Measurements from ENCODE around the gene TESPA1.
A peak's percentile ranks its signal among the peaks of the same experiment; 100 is the strongest.
"Not testable (repeated sequence)": the region's sequence is repeated elsewhere in the genome, so short reads cannot be mapped to it uniquely, and the experiment has no call there.

TESPA1 gene

DNA sequence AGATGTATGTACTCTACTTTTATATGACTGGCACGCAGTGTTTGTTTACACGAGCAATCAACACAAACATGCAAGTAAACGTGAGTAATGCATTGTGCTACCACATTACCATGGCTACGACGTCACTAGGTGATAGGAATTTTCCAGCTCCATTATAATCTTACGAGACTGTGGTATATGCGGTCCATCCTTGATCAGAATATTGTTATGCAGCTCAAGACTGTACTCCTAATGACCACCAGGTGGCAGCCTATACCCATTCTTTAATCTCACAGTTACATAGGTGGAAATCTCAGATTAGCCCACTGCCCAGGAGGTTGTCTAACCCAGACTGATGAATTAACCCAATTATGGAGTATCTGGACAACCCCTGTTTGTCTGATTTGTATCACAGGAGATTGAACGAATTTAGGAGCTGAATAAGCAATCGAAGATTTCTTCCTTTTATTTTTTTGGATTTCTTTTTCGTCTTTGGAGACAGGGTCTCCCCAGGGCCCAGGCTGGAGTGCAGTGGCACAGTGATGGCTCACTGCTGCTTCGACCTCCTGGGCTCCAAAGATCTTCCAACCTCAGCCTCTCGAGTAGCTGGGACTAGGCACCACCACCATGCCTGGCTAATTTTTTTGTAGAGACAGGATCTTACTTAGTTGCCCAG lies 8.7 kb upstream of the TESPA1 start:
- TF ChIP-seq, protein P1, sequence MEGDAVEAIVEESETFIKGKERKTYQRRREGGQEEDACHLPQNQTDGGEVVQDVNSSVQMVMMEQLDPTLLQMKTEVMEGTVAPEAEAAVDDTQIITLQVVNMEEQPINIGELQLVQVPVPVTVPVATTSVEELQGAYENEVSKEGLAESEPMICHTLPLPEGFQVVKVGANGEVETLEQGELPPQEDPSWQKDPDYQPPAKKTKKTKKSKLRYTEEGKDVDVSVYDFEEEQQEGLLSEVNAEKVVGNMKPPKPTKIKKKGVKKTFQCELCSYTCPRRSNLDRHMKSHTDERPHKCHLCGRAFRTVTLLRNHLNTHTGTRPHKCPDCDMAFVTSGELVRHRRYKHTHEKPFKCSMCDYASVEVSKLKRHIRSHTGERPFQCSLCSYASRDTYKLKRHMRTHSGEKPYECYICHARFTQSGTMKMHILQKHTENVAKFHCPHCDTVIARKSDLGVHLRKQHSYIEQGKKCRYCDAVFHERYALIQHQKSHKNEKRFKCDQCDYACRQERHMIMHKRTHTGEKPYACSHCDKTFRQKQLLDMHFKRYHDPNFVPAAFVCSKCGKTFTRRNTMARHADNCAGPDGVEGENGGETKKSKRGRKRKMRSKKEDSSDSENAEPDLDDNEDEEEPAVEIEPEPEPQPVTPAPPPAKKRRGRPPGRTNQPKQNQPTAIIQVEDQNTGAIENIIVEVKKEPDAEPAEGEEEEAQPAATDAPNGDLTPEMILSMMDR (IDR thresholded peaks at IDR 0.05; ENCODE audit: borderline replicate concordance, insufficient read depth, low read depth, low read length): peak; percentile 64; the same call in 1 of the 2 replicates
- H3K4me3 ChIP-seq (ENCODE audit: low read depth, low read length): no peak overlapping the region

DNA sequence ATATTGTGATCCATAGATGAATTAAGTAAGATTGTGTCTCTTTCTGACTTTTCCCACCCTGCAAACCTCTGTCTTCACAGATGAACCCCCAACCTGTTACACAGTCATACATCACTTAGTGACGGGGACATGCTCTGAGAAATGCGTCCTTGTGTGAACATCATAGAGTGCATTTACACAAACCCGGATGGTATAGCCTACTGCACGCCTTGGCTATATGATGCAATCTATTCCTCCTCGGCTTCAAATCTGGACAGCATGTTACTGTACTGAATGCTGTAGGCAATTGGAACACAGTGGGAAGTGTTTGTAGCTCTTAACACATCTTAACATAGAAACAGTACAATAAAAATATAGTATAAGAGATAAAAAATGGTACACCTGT lies 7.4 kb upstream of the TESPA1 start:
- H3K4me3 ChIP-seq (ENCODE audit: low read depth, low read length): no peak overlapping the region
- TF ChIP-seq, protein P1 (IDR thresholded peaks at IDR 0.05; ENCODE audit: borderline replicate concordance, insufficient read depth, low read depth, low read length): no peak

DNA sequence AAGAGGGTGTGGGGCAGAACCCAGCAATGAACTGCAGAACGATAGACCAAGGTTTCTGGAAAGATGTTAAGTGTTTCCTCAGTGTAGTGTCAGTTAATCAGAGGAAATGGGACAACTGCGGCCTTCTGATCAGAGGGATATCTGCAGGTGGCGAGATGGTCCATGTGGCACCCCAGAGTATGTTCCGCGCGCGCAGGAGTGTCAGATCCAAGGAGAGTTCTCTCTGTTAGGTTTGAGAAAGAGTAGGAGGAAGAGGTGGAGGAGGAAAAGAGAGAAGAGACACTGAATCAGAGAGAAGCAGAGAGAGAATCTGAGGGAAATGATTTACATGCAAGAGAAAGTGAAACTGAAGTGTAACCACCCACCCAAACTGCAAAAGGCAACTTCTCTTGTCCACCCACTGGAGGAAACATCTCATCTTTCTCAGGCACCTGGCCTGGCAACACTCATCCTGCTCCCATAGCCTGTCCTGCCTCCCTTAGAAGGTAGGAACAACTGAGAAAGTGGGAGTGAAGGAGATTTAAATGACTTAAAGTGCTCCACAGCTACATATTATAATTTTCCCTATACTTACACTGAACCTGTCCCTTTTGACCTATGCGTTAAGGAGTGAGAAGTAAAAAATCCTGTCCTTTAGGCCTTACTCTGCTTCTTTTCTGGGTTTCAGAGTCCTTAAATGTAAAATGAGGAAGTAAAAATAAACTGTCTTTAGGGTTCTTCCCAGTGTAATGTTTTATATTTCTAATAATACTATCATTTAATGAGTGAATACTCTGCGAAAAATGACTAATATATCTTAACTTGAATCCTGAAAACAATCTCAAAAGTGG lies 6.8 kb upstream of the TESPA1 start:
- TF ChIP-seq, protein P1 (IDR thresholded peaks at IDR 0.05; ENCODE audit: borderline replicate concordance, insufficient read depth, low read depth, low read length): no peak
- no peak overlapping the region for H3K4me3 ChIP-seq (ENCODE audit: low read depth, low read length)

- no peak overlapping the region for H3K4me3 ChIP-seq (ENCODE audit: low read depth, low read length)
- TF ChIP-seq, protein P1 (IDR thresholded peaks at IDR 0.05; ENCODE audit: borderline replicate concordance, insufficient read depth, low read depth, low read length): no peak
Observed at GRCh38 chr12:54989829-54990228, 5.3 kb upstream of the TESPA1 start.

GRCh38 chr12:54988402-54989054 lies 4.0 kb upstream of the TESPA1 start:
- TF ChIP-seq, protein P1 (IDR thresholded peaks at IDR 0.05; ENCODE audit: borderline replicate concordance, insufficient read depth, low read depth, low read length): no peak
- no peak overlapping the region for H3K4me3 ChIP-seq (ENCODE audit: low read depth, low read length)

DNA sequence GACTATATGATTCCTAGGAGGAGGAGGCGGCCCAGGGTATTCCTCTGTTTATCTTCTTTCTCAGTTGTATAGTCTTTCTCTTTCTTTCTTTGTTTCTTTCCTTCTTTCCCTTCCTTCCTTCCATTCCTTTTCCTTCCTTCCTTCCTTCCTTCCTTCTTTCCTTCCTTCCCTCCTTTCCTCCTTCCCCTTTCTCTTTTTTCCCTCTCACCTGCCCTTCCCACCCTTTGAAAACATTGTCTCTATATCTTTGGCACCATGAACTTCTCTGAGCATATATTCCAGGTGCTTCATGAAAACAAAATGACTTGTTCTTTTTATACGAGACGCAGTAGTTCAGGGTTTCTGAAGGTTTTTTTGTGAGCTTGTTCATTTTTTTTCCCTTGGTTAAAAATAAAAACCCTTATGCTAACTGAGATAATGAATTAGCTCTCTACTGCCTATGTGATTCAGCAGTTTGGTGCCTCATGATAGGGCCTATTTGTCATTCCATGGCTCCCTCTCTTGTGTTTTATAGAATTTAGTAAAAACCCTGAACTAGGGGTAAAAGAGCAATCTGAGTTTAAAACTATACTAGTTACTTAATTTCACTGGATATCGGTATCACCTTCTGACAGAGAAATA lies 3.2 kb upstream of the TESPA1 start:
- TF ChIP-seq, protein P1 (IDR thresholded peaks at IDR 0.05; ENCODE audit: borderline replicate concordance, insufficient read depth, low read depth, low read length): no peak
- no peak overlapping the region for H3K4me3 ChIP-seq (ENCODE audit: low read depth, low read length)

GRCh38 chr12:54986773-54987172 lies 2.2 kb upstream of the TESPA1 start:
- not testable (repeated sequence) for H3K4me3 ChIP-seq (ENCODE audit: low read depth, low read length)

All from GM12875 (cell line).